OCI-LY1 (cell line): ENCODE results near the gene SPATA46.

ENCODE experiments used
- H2AFZ ChIP-seq: fragments of 200-600 bp; sonication (generic), shearing (Covaris generic); 2 replicates; pipeline ENCODE4 v1.6.0; 2014; ENCODE audit warnings: antibody characterized with exemption, mild to moderate bottlenecking, low read length
- H3F3A ChIP-seq: fragments of 200-600 bp; sonication (generic), shearing (Covaris generic); 2 replicates; pipeline ENCODE4 v1.6.0; 2014; ENCODE audit warnings: mild to moderate bottlenecking, antibody characterized with exemption, low read length, moderate library complexity; ENCODE audit not compliant: insufficient read depth
- H3K27ac ChIP-seq: fragments of 200-600 bp; sonication (generic); 2 replicates; pipeline ENCODE4 v1.5.1; 2014; ENCODE audit warnings: low read length, mixed run types, mild to moderate bottlenecking, low read depth; ENCODE audit not compliant: poor library complexity, severe bottlenecking
- H3K27me3 ChIP-seq: fragments of 200-600 bp; sonication (generic); 2 replicates; pipeline ENCODE4 v1.6.0; 2014; ENCODE audit warnings: antibody characterized with exemption, mild to moderate bottlenecking, low read length, moderate library complexity; ENCODE audit not compliant: insufficient read depth
- H3K36me3 ChIP-seq: fragments of 200-600 bp; sonication (generic); 2 replicates; pipeline ENCODE4 v1.6.1; 2014; ENCODE audit warnings: mild to moderate bottlenecking, antibody characterized with exemption, low read length, moderate library complexity, mixed read lengths; ENCODE audit not compliant: insufficient read depth
- H3K4me1 ChIP-seq: fragments of 200-600 bp; sonication (generic); 2 replicates; pipeline ENCODE4 v1.5.1; 2014; ENCODE audit warnings: mild to moderate bottlenecking, low read length, moderate library complexity; ENCODE audit not compliant: insufficient read depth, severe bottlenecking
- H3K4me2 ChIP-seq: fragments of 200-600 bp; sonication (generic), shearing (Covaris generic); 2 replicates; pipeline ENCODE4 v1.6.1; 2014; ENCODE audit warnings: low read length
- H3K4me3 ChIP-seq: fragments of 200-600 bp; sonication (generic); 2 replicates; pipeline ENCODE4 v1.5.1; 2014; ENCODE audit warnings: low read length, low read depth, mild to moderate bottlenecking, mixed read lengths; ENCODE audit not compliant: poor library complexity, severe bottlenecking
- H3K79me2 ChIP-seq: fragments of 200-600 bp; shearing (Covaris generic); 2 replicates; pipeline ENCODE4 v1.6.1; 2016; ENCODE audit warnings: mixed run types, low read length, mixed read lengths; ENCODE audit not compliant: insufficient read depth
- H3K9ac ChIP-seq: fragments of 200-600 bp; sonication (generic), shearing (Covaris generic); 2 replicates; pipeline ENCODE4 v1.6.1; 2014; ENCODE audit warnings: mild to moderate bottlenecking, low read length, mixed read lengths
- H3K9me2 ChIP-seq: fragments of 200-600 bp; sonication (generic), shearing (Covaris generic); 2 replicates; pipeline ENCODE4 v1.6.1; 2014; ENCODE audit warnings: low read depth, mild to moderate bottlenecking, low read length, mixed read lengths
- H3K9me3 ChIP-seq: fragments of 200-600 bp; shearing (Covaris generic); 2 replicates; pipeline ENCODE4 v1.6.1; 2014; ENCODE audit warnings: low read length, mixed read lengths
- H4K20me1 ChIP-seq: fragments of 200-600 bp; sonication (generic), shearing (Covaris generic); 2 replicates; pipeline ENCODE4 v1.6.0; 2016; ENCODE audit warnings: mild to moderate bottlenecking, low read length; ENCODE audit not compliant: insufficient read depth
- CTCF ChIP-seq: fragments of 200-600 bp; sonication (generic), shearing (Covaris generic); IDR thresholded peaks from 2 replicates; pipeline ENCODE4 v1.5.1; 2017; ENCODE audit warnings: mild to moderate bottlenecking, antibody characterized with exemption, low read length, moderate library complexity, mixed read lengths
- EZH2 ChIP-seq: fragments of 200-600 bp; sonication (generic), shearing (Covaris generic); IDR thresholded peaks from 2 replicates; pipeline ENCODE4 v1.8.0; 2017; ENCODE audit warnings: borderline replicate concordance, mixed run types, mild to moderate bottlenecking, antibody characterized with exemption, low read length, moderate library complexity, mixed read lengths

The SPATA46 gene

GRCh38 chr1:162383091-162383490 is 6.4 kb upstream of the SPATA46 start:
- Histone ChIP-seq H2AFZ (no peak overlapping the region), H3K9me2 (no peaks in the 10 kb centered on the region), H3F3A (no peaks in the 10 kb centered on the region), H3K27ac (no peak overlapping the region), H3K4me3 (no peak overlapping the region), H3K9ac (no peak overlapping the region), H3K4me2 (no peak overlapping the region), H3K27me3 (no peaks in the 10 kb centered on the region), H3K9me3 (no peaks in the 10 kb centered on the region), H4K20me1 (no peaks in the 10 kb centered on the region), H3K4me1 (no peaks in the 10 kb centered on the region), H3K79me2 (no peaks in the 10 kb centered on the region), H3K36me3 (no peaks in the 10 kb centered on the region)
- TF ChIP-seq EZH2 (no peak), CTCF (no peak)

GRCh38 chr1:162381941-162382750 is 5.5 kb upstream of the SPATA46 start:
- no peak for TF ChIP-seq CTCF
- no peak for TF ChIP-seq EZH2
- Histone ChIP-seq H3K27me3 (no peaks in the 10 kb centered on the region), H3K79me2 (no peaks in the 10 kb centered on the region), H4K20me1 (no peaks in the 10 kb centered on the region), H3F3A (no peaks in the 10 kb centered on the region), H2AFZ (no peak overlapping the region), H3K36me3 (no peaks in the 10 kb centered on the region), H3K4me1 (no peaks in the 10 kb centered on the region), H3K4me3 (no peak overlapping the region), H3K4me2 (no peak overlapping the region), H3K9ac (no peak overlapping the region), H3K9me2 (no peaks in the 10 kb centered on the region), H3K27ac (no peak overlapping the region), H3K9me3 (no peaks in the 10 kb centered on the region)

GRCh38 chr1:162381383-162381782 is 4.7 kb upstream of the SPATA46 start, which contains the start of gene C1orf226:
C1orf226 (plus strand) TSS chr1:162381728; CDS start chr1:162381902, 174 bp downstream.
- no peaks in the 10 kb centered on the region for H3K9me2 ChIP-seq
- no peaks in the 10 kb centered on the region for H4K20me1 ChIP-seq
- no peaks in the 10 kb centered on the region for H3K36me3 ChIP-seq
- no peak within 1 kb of the TSS for H3K9ac ChIP-seq
- H3K4me1 ChIP-seq: no peaks in the 10 kb centered on the region
- no peaks in the 10 kb centered on the region for H3F3A ChIP-seq
- H2AFZ ChIP-seq: no peak within 1 kb of the TSS
- H3K9me3 ChIP-seq: no peaks in the 10 kb centered on the region
- no peaks in the 10 kb centered on the region for H3K27me3 ChIP-seq
- H3K4me2 ChIP-seq: no peak within 1 kb of the TSS
- no peaks in the 10 kb centered on the region for H3K79me2 ChIP-seq
- H3K4me3 ChIP-seq: no peak within 1 kb of the TSS
- no peak within 1 kb of the TSS for H3K27ac ChIP-seq
- TF ChIP-seq CTCF (no peak), EZH2 (no peak)
